Neural progenitor cell (in vitro differentiated cells): ENCODE data around the gene TMEM204. TPM values are rescaled to one million over a fixed set of nuclear protein-coding genes. Genes with fewer than 3 reads are reported as not detected.

Source experiments
- DNase-seq: peaks from one replicate; pipeline ENCODE4 v3.0.0-alpha.2; 2016; ENCODE audit warnings: low spot score
- H2AFZ ChIP-seq: fragments of 200-600 bp; sonication (generic); replicated peaks from 2 replicates; pipeline ENCODE4 v1.6.1; 2016; ENCODE audit warnings: antibody characterized with exemption
- H3F3A ChIP-seq: fragments of 200-600 bp; sonication (generic); 2 replicates; pipeline ENCODE4 v1.6.1; 2016; ENCODE audit warnings: antibody characterized with exemption, low read depth
- H3K27ac ChIP-seq: fragments of 200-600 bp; sonication (generic); 2 replicates; pipeline ENCODE4 v1.5.1; 2016; ENCODE audit warnings: mild to moderate bottlenecking
- H3K27me3 ChIP-seq: fragments of 200-600 bp; sonication (generic); 2 replicates; pipeline ENCODE4 v1.6.1; 2016; ENCODE audit warnings: mild to moderate bottlenecking, moderate library complexity
- H3K36me3 ChIP-seq: fragments of 200-600 bp; sonication (generic); 2 replicates; pipeline ENCODE4 v1.5.1; 2016
- H3K4me1 ChIP-seq: fragments of 200-600 bp; sonication (generic); 2 replicates; pipeline ENCODE4 v1.6.1; 2016; ENCODE audit warnings: mixed run types
- H3K4me2 ChIP-seq: fragments of 200-600 bp; sonication (generic); 2 replicates; pipeline ENCODE4 v1.6.1; 2016
- H3K4me3 ChIP-seq: fragments of 200-600 bp; sonication (generic); 2 replicates; pipeline ENCODE4 v1.5.1; 2016
- H3K79me2 ChIP-seq: fragments of 200-600 bp; sonication (generic); 2 replicates; pipeline ENCODE4 v1.6.1; 2016; ENCODE audit warnings: low read depth
- H3K9ac ChIP-seq: fragments of 200-600 bp; sonication (generic); 2 replicates; pipeline ENCODE4 v1.6.1; 2016
- H3K9me3 ChIP-seq: fragments of 200-600 bp; sonication (generic); 2 replicates; pipeline ENCODE4 v1.5.1; 2016; ENCODE audit warnings: low read depth
- H4K20me1 ChIP-seq: fragments of 200-600 bp; sonication (generic); 2 replicates; pipeline ENCODE4 v1.6.1; 2016; ENCODE audit warnings: low read depth
- H3K27ac Mint-ChIP-seq: 3 replicates; pipeline ENCODE4 v1.8.0; 2021; ENCODE audit warnings: mixed read lengths
- H3K27me3 Mint-ChIP-seq: 2 replicates; pipeline ENCODE4 v1.8.0; 2022; ENCODE audit warnings: low read depth, mild to moderate bottlenecking, inconsistent platforms, moderate library complexity, mixed read lengths; ENCODE audit not compliant: insufficient read depth
- H3K36me3 Mint-ChIP-seq: 3 replicates; pipeline ENCODE4 v1.8.0; 2021; ENCODE audit warnings: mixed read lengths
- H3K4me1 Mint-ChIP-seq: 3 replicates; pipeline ENCODE4 v1.8.0; 2021; ENCODE audit warnings: mixed read lengths
- H3K4me3 Mint-ChIP-seq: 3 replicates; pipeline ENCODE4 v1.8.0; 2021; ENCODE audit warnings: mild to moderate bottlenecking, moderate library complexity, mixed read lengths
- H3K9me3 Mint-ChIP-seq: 3 replicates; pipeline ENCODE4 v1.8.0; 2020; ENCODE audit warnings: mixed read lengths
- CTCF ChIP-seq: fragments of 200-600 bp; sonication (generic); IDR thresholded peaks from 2 replicates; pipeline ENCODE4 v1.5.1; 2017; ENCODE audit warnings: antibody characterized with exemption, mild to moderate bottlenecking
- EZH2 ChIP-seq: fragments of 200-600 bp; sonication (generic); IDR thresholded peaks from 2 replicates; pipeline ENCODE4 v1.6.1; 2017; ENCODE audit warnings: antibody characterized with exemption, mild to moderate bottlenecking, moderate library complexity
- EZH2phosphoT487 ChIP-seq: fragments of 200-600 bp; sonication (generic); IDR thresholded peaks from 2 replicates; pipeline ENCODE4 v1.6.1; 2017; ENCODE audit warnings: antibody characterized with exemption
- total RNA-seq: library from RNA; depleted of rRNA; stranded (reverse); fragments of >200 nt; gene quantifications from 2 replicates; pipeline ENCODE4 v1.2.3, GENCODE V29; 2015; ENCODE audit warnings: low replicate concordance

The TMEM204 gene
- total RNA-seq, 1 donor from 2014 or later, result not detected

DNA sequence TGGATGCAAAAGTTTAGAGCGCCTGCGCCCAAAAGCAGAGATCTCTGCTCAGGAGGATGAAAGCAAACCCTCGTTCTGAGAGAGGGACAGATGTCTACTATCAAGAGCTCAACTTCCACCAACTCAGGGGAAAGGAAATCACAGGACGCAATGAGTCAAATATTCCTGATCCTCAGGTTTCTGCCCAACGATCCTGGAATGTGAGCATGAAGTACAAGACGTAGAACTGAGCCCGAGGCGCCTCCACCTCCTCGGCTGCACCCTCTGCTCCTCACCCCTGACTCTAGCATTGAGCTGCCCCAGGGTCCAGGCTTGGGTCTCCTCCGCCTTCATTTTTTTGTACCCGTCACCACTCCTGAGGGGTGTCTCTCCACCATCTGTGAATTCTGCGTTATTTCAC lies 63.0 kb downstream of the TMEM204 start:
- no peak for DNase-seq
- TF ChIP-seq CTCF (no peak), EZH2phosphoT487 (no peak), EZH2 (no peak)
- Mint-ChIP-seq H3K9me3 (no peaks in the 10 kb centered on the region), H3K27ac (no peak overlapping the region), H3K36me3 (peaks cover 32% of the 10 kb centered on the region), H3K4me3 (no peak overlapping the region), H3K27me3 (peaks cover 7% of the 10 kb centered on the region), H3K4me1 (no peaks in the 10 kb centered on the region)
- Histone ChIP-seq H4K20me1 (no peaks in the 10 kb centered on the region), H3K79me2 (no peaks in the 10 kb centered on the region), H3K4me1 (no peaks in the 10 kb centered on the region), H2AFZ (no peak overlapping the region), H3K36me3 (no peaks in the 10 kb centered on the region), H3K27ac (no peak overlapping the region), H3K9ac (no peak overlapping the region), H3K27me3 (no peaks in the 10 kb centered on the region), H3F3A (no peaks in the 10 kb centered on the region), H3K4me3 (no peak overlapping the region), H3K4me2 (no peak overlapping the region), H3K9me3 (no peaks in the 10 kb centered on the region)

GRCh38 chr16:1597154-1597553 lies 63.7 kb downstream of the TMEM204 start:
- H3K79me2 ChIP-seq, result no peaks in the 10 kb centered on the region
- Mint-ChIP-seq H3K4me3 (no peak overlapping the region), H3K27me3 (peaks cover 7% of the 10 kb centered on the region), H3K9me3 (no peaks in the 10 kb centered on the region), H3K27ac (no peak overlapping the region), H3K36me3 (peaks cover 33% of the 10 kb centered on the region), H3K4me1 (no peaks in the 10 kb centered on the region)
- no peak overlapping the region for H3K9ac ChIP-seq
- no peaks in the 10 kb centered on the region for H4K20me1 ChIP-seq
- no peak overlapping the region for H2AFZ ChIP-seq
- H3K4me3 ChIP-seq, result no peak overlapping the region
- H3F3A ChIP-seq, result no peaks in the 10 kb centered on the region
- no peak overlapping the region for H3K4me2 ChIP-seq
- TF ChIP-seq EZH2 (no peak), CTCF (no peak), EZH2phosphoT487 (no peak)
- DNase-seq, result no peak
- no peaks in the 10 kb centered on the region for H3K36me3 ChIP-seq
- H3K27me3 ChIP-seq, result no peaks in the 10 kb centered on the region
- no peaks in the 10 kb centered on the region for H3K4me1 ChIP-seq
- no peak overlapping the region for H3K27ac ChIP-seq
- no peaks in the 10 kb centered on the region for H3K9me3 ChIP-seq

- no peaks in the 10 kb centered on the region for H3K4me1 ChIP-seq
- H4K20me1 ChIP-seq, result no peaks in the 10 kb centered on the region
- H3K9me3 Mint-ChIP-seq, result no peaks in the 10 kb centered on the region
- no peak overlapping the region for H3K4me3 Mint-ChIP-seq
- peak overlapping the region; percentile 53 for H3K27ac Mint-ChIP-seq
- no peaks in the 10 kb centered on the region for H3K36me3 ChIP-seq
- H3K4me3 ChIP-seq, result no peak overlapping the region
- DNase-seq, result no peak
- no peaks in the 10 kb centered on the region for H3K27me3 ChIP-seq
- peaks cover 36% of the 10 kb centered on the region for H3K36me3 Mint-ChIP-seq
- H3K27me3 Mint-ChIP-seq, result peaks cover 7% of the 10 kb centered on the region
- no peak overlapping the region for H3K27ac ChIP-seq
- H3K9me3 ChIP-seq, result no peaks in the 10 kb centered on the region
- TF ChIP-seq CTCF (no peak), EZH2 (no peak), EZH2phosphoT487 (no peak)
- no peak overlapping the region for H3K4me2 ChIP-seq
- H3K4me1 Mint-ChIP-seq, result no peaks in the 10 kb centered on the region
- H3K9ac ChIP-seq, result no peak overlapping the region
- no peak overlapping the region for H2AFZ ChIP-seq
- no peaks in the 10 kb centered on the region for H3F3A ChIP-seq
- no peaks in the 10 kb centered on the region for H3K79me2 ChIP-seq
These were observed 67.6 kb downstream of the TMEM204 start for GRCh38 chr16:1601031-1601430.
